Measurements from ENCODE around the gene TAC4. TPM values are rescaled to one million over a fixed set of nuclear protein-coding genes. Genes with fewer than 3 reads are reported as not detected.
A peak's percentile ranks its signal among the peaks of the same experiment; 100 is the strongest.

Gene TAC4
- total RNA-seq, result not detected in 3 replicates
- long read RNA-seq, result 0 reads

GRCh38 chr17:49848019-49848473 is at the start of gene TAC4:
Gene TAC4, minus strand, starts transcription at chr17:49848069. Its CDS starts 52 bp downstream, at chr17:49848017.
- H3K4me1 Mint-ChIP-seq (ENCODE audit: low read depth), result peaks cover 22% of the 10 kb centered on the region
- H3K36me3 Mint-ChIP-seq (ENCODE audit: low read depth), result peaks cover 3% of the 10 kb centered on the region
- no peak for DNase-seq (ENCODE audit: low spot score)
- H3K27me3 Mint-ChIP-seq (ENCODE audit: low read depth), result no peaks in the 10 kb centered on the region
- H3K4me3 Mint-ChIP-seq (ENCODE audit: unreplicated experiment), result no peak within 1 kb of the TSS
- TF ChIP-seq, protein P1, sequence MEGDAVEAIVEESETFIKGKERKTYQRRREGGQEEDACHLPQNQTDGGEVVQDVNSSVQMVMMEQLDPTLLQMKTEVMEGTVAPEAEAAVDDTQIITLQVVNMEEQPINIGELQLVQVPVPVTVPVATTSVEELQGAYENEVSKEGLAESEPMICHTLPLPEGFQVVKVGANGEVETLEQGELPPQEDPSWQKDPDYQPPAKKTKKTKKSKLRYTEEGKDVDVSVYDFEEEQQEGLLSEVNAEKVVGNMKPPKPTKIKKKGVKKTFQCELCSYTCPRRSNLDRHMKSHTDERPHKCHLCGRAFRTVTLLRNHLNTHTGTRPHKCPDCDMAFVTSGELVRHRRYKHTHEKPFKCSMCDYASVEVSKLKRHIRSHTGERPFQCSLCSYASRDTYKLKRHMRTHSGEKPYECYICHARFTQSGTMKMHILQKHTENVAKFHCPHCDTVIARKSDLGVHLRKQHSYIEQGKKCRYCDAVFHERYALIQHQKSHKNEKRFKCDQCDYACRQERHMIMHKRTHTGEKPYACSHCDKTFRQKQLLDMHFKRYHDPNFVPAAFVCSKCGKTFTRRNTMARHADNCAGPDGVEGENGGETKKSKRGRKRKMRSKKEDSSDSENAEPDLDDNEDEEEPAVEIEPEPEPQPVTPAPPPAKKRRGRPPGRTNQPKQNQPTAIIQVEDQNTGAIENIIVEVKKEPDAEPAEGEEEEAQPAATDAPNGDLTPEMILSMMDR (IDR thresholded peaks at IDR 0.05), result no peak
- no peaks in the 10 kb centered on the region for H3K9me3 Mint-ChIP-seq (ENCODE audit: low read depth)
- H3K27ac Mint-ChIP-seq (ENCODE audit: unreplicated experiment), result peak within 1 kb of the TSS; percentile 36

- H3K27me3 Mint-ChIP-seq (ENCODE audit: low read depth), result peaks cover 66% of the 10 kb centered on the region
- H3K27ac Mint-ChIP-seq (ENCODE audit: unreplicated experiment), result no peak overlapping the region
- H3K9me3 Mint-ChIP-seq (ENCODE audit: low read depth), result no peaks in the 10 kb centered on the region
- H3K36me3 Mint-ChIP-seq (ENCODE audit: low read depth), result no peaks in the 10 kb centered on the region
- no peaks in the 10 kb centered on the region for H3K4me1 Mint-ChIP-seq (ENCODE audit: low read depth)
- DNase-seq (ENCODE audit: low spot score), result no peak
- no peak overlapping the region for H3K4me3 Mint-ChIP-seq (ENCODE audit: unreplicated experiment)
- TF ChIP-seq, protein P1 (IDR thresholded peaks at IDR 0.05), result no peak
These were observed 49.0 kb upstream of the TAC4 start for GRCh38 chr17:49896860-49897259.

GRCh38 chr17:49896222-49896621 is 48.4 kb upstream of the TAC4 start:
- TF ChIP-seq, protein P1 (IDR thresholded peaks at IDR 0.05), result no peak
- Mint-ChIP-seq H3K4me1 (ENCODE audit: low read depth) (no peaks in the 10 kb centered on the region), H3K4me3 (ENCODE audit: unreplicated experiment) (no peak overlapping the region), H3K27me3 (ENCODE audit: low read depth) (peaks cover 69% of the 10 kb centered on the region), H3K36me3 (ENCODE audit: low read depth) (no peaks in the 10 kb centered on the region), H3K9me3 (ENCODE audit: low read depth) (no peaks in the 10 kb centered on the region), H3K27ac (ENCODE audit: unreplicated experiment) (no peak overlapping the region)
- no peak for DNase-seq (ENCODE audit: low spot score)

DNA sequence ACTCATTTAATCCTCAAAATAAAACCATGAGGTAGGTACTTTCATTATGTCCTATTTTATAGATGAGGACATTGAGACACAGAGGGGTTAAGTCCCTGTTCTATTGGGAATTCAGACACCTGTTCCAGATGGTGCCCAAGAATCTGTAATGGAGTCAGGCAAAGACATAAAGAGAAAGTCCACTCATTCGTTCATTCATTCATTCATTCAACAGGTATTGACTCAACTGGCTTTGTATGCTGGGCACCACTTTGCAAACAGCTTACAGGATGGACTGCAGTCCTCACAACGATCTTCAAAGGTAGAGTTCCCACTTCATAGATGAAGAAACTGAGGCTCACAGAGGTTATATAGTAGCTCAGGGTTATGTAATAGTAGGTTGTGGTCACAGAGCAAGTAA is 47.9 kb upstream of the TAC4 start:
- Mint-ChIP-seq H3K9me3 (ENCODE audit: low read depth) (no peaks in the 10 kb centered on the region), H3K4me1 (ENCODE audit: low read depth) (no peaks in the 10 kb centered on the region), H3K36me3 (ENCODE audit: low read depth) (no peaks in the 10 kb centered on the region), H3K27ac (ENCODE audit: unreplicated experiment) (no peak overlapping the region), H3K27me3 (ENCODE audit: low read depth) (peaks cover 69% of the 10 kb centered on the region), H3K4me3 (ENCODE audit: unreplicated experiment) (no peak overlapping the region)
- DNase-seq (ENCODE audit: low spot score), result no peak
- TF ChIP-seq, protein P1 (IDR thresholded peaks at IDR 0.05), result no peak

- no peak overlapping the region for H3K4me3 Mint-ChIP-seq (ENCODE audit: unreplicated experiment)
- H3K27ac Mint-ChIP-seq (ENCODE audit: unreplicated experiment), result no peak overlapping the region
These were observed 46.9 kb upstream of the TAC4 start for GRCh38 chr17:49894761-49895160.

More at GRCh38 chr17:49894761-49895160, 46.9 kb upstream of the TAC4 start:
- Mint-ChIP-seq H3K36me3 (ENCODE audit: low read depth) (no peaks in the 10 kb centered on the region), H3K27me3 (ENCODE audit: low read depth) (peaks cover 66% of the 10 kb centered on the region), H3K4me1 (ENCODE audit: low read depth) (no peaks in the 10 kb centered on the region), H3K9me3 (ENCODE audit: low read depth) (no peaks in the 10 kb centered on the region)
- no peak for DNase-seq (ENCODE audit: low spot score)
- TF ChIP-seq, protein P1 (IDR thresholded peaks at IDR 0.05), result no peak
